Neural cell (in vitro differentiated cells): Measurements from ENCODE around the gene CYP46A1. TPM values are rescaled to one million over a fixed set of nuclear protein-coding genes. Genes with fewer than 3 reads are reported as not detected.

ENCODE experiments used
- H2AFZ ChIP-seq: fragments of 200-600, 300-800 bp; sonication (generic), shearing (Covaris generic); 2 replicates; pipeline ENCODE4 v1.6.0; 2014; ENCODE audit warnings: low read depth, mild to moderate bottlenecking, antibody characterized with exemption, low read length, moderate library complexity
- H3F3A ChIP-seq: fragments of 200-600 bp; shearing (Covaris generic); 2 replicates; pipeline ENCODE4 v1.6.1; 2016; ENCODE audit warnings: mild to moderate bottlenecking, moderate library complexity, mixed read lengths, antibody characterized with exemption, low read length; ENCODE audit not compliant: insufficient read depth, poor library complexity, severe bottlenecking
- H3K27ac ChIP-seq: fragments of 200-600, 300-800 bp; sonication (generic), shearing (Covaris generic); 2 replicates; pipeline ENCODE4 v1.5.1; 2014; ENCODE audit warnings: mild to moderate bottlenecking, low read length, moderate library complexity
- H3K27me3 ChIP-seq: fragments of 300-800, 200-600 bp; sonication (generic), shearing (Covaris generic); 2 replicates; pipeline ENCODE4 v1.6.0; 2014; ENCODE audit warnings: mild to moderate bottlenecking, low read depth, low read length, moderate library complexity; ENCODE audit not compliant: insufficient read depth
- H3K36me3 ChIP-seq: fragments of 300-800, 200-600 bp; sonication (generic), shearing (Covaris generic); 2 replicates; pipeline ENCODE4 v1.5.1; 2014; ENCODE audit warnings: mild to moderate bottlenecking, antibody characterized with exemption, low read length, moderate library complexity; ENCODE audit not compliant: insufficient read depth
- H3K4me2 ChIP-seq: fragments of 300-800, 200-600 bp; sonication (generic), shearing (Covaris generic); 2 replicates; pipeline ENCODE4 v1.6.0; 2014; ENCODE audit warnings: mild to moderate bottlenecking, low read length
- H3K4me3 ChIP-seq: fragments of 300-800, 200-600 bp; sonication (generic), shearing (Covaris generic); 2 replicates; pipeline ENCODE4 v1.5.1; 2014; ENCODE audit warnings: mild to moderate bottlenecking, low read length, moderate library complexity
- H3K79me2 ChIP-seq: fragments of 200-600 bp; shearing (Covaris generic); replicated peaks from 2 replicates; pipeline ENCODE4 v1.6.0; 2014; ENCODE audit warnings: mild to moderate bottlenecking, low read length, moderate library complexity; ENCODE audit not compliant: insufficient read depth
- H3K9ac ChIP-seq: fragments of 300-800, 200-600 bp; sonication (generic), shearing (Covaris generic); 2 replicates; pipeline ENCODE4 v1.6.1; 2016; ENCODE audit warnings: mild to moderate bottlenecking, low read length, mixed read lengths
- H3K9me2 ChIP-seq: fragments of 200-600 bp; shearing (Covaris generic); 2 replicates; pipeline ENCODE4 v1.6.1; 2016; ENCODE audit warnings: mild to moderate bottlenecking, low read length, mixed read lengths; ENCODE audit not compliant: insufficient read depth
- H3K9me3 ChIP-seq: fragments of 200-600, 300-800 bp; sonication (generic), shearing (Covaris generic); 2 replicates; pipeline ENCODE4 v1.6.1; 2016; ENCODE audit warnings: mild to moderate bottlenecking, mixed run types, low read length, moderate library complexity, mixed read lengths
- H4K20me1 ChIP-seq: fragments of 200-600 bp; shearing (Covaris generic); 2 replicates; pipeline ENCODE4 v1.6.1; 2016; ENCODE audit warnings: mild to moderate bottlenecking, mixed run types; ENCODE audit not compliant: insufficient read depth
- EP300 ChIP-seq: fragments of 450-650 bp; conservative IDR thresholded peaks from 2 replicates; pipeline ENCODE4 v1.6.1; 2014; ENCODE audit warnings: antibody characterized with exemption, mild to moderate bottlenecking, moderate library complexity; ENCODE audit not compliant: poor library complexity, severe bottlenecking
- EZH2 ChIP-seq: fragments of 200-600, 300-800 bp; shearing (Covaris generic), sonication (generic); IDR thresholded peaks from 2 replicates; pipeline ENCODE4 v1.6.1; 2014; ENCODE audit warnings: antibody characterized with exemption, low read length, borderline replicate concordance, mild to moderate bottlenecking; ENCODE audit not compliant: insufficient read depth, poor library complexity, severe bottlenecking
- MXI1 ChIP-seq: fragments of 450-650 bp; conservative IDR thresholded peaks from 2 replicates; pipeline ENCODE4 v1.6.1; 2014; ENCODE audit warnings: antibody characterized with exemption, mild to moderate bottlenecking; ENCODE audit not compliant: poor library complexity, severe bottlenecking
- POLR2AphosphoS5 ChIP-seq: IDR thresholded peaks from 2 replicates; pipeline ENCODE4 v1.6.1; 2012
- RAD21 ChIP-seq: fragments of 450-650 bp; conservative IDR thresholded peaks from 2 replicates; pipeline ENCODE4 v1.6.1; 2014; ENCODE audit warnings: antibody characterized with exemption, mild to moderate bottlenecking, moderate library complexity
- SMC3 ChIP-seq: fragments of 450-650 bp; conservative IDR thresholded peaks from 2 replicates; pipeline ENCODE4 v1.6.1; 2014; ENCODE audit warnings: antibody characterized with exemption, mild to moderate bottlenecking, moderate library complexity; ENCODE audit not compliant: poor library complexity
- TAF1 ChIP-seq: IDR thresholded peaks from 2 replicates; pipeline ENCODE4 v1.6.1; 2012; ENCODE audit warnings: low read depth
- polyA plus RNA-seq: library from polyadenylated mRNA; depleted of rRNA; stranded (reverse); fragments of >200 nt; gene quantifications from 2 replicates; pipeline ENCODE4 v1.2.3, GENCODE V29; 2014
- TF ChIP-seq, protein P1 (sequence below): IDR thresholded peaks from 2 replicates; pipeline ENCODE4 v1.6.1; 2012; ENCODE audit warnings: borderline replicate concordance
- TF ChIP-seq, protein P2 (sequence below): fragments of 450-650 bp; IDR thresholded peaks from 2 replicates; pipeline ENCODE4 v1.5.1; 2014; ENCODE audit warnings: antibody characterized with exemption, mild to moderate bottlenecking, moderate library complexity; ENCODE audit not compliant: poor library complexity, severe bottlenecking

Gene CYP46A1
- polyA plus RNA-seq, 1 donor from 2014 or later, result 5.4 TPM

DNA sequence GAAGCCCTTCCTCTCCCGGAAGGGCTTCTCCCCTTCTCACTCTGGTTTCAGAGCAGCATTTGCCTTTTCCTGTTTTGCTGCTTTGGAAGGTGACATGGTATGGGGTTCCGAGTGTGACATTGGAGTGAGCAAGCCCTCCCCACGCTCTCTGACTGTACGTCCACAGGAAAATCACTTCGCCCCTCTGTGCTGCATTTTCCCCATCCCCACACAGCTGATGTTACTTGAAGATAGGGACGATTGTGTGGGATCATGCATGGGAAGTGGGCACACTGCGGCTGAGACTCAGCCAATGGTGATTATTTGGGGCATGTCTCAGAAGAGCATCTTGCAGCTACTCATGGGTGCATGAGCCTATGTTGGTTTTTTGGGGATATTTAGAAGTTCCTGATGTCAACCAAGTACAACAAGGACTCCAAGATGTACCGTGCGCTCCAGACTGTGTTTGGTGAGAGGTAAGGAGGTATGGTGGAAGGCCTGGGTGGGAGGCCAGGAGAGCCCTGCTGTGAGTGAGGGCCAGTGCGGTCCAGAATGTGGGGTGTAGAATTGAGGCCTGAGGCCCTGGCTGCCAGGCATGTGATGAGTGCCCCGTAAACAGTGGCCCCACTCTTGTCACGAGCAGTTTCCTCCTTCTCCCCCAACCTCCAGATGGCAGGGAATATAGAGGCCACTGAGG, 15.1 kb downstream of the CYP46A1 start:
- peaks cover 5% of the 10 kb centered on the region for H3K9me3 ChIP-seq
- TF ChIP-seq MXI1 (no peak), EP300 (no peak), RAD21 (no peak), SMC3 (no peak), EZH2 (no peak), TAF1 (no peak), POLR2AphosphoS5 (no peak)
- TF ChIP-seq, protein P1, sequence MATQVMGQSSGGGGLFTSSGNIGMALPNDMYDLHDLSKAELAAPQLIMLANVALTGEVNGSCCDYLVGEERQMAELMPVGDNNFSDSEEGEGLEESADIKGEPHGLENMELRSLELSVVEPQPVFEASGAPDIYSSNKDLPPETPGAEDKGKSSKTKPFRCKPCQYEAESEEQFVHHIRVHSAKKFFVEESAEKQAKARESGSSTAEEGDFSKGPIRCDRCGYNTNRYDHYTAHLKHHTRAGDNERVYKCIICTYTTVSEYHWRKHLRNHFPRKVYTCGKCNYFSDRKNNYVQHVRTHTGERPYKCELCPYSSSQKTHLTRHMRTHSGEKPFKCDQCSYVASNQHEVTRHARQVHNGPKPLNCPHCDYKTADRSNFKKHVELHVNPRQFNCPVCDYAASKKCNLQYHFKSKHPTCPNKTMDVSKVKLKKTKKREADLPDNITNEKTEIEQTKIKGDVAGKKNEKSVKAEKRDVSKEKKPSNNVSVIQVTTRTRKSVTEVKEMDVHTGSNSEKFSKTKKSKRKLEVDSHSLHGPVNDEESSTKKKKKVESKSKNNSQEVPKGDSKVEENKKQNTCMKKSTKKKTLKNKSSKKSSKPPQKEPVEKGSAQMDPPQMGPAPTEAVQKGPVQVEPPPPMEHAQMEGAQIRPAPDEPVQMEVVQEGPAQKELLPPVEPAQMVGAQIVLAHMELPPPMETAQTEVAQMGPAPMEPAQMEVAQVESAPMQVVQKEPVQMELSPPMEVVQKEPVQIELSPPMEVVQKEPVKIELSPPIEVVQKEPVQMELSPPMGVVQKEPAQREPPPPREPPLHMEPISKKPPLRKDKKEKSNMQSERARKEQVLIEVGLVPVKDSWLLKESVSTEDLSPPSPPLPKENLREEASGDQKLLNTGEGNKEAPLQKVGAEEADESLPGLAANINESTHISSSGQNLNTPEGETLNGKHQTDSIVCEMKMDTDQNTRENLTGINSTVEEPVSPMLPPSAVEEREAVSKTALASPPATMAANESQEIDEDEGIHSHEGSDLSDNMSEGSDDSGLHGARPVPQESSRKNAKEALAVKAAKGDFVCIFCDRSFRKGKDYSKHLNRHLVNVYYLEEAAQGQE, result no peak
- TF ChIP-seq, protein P2, sequence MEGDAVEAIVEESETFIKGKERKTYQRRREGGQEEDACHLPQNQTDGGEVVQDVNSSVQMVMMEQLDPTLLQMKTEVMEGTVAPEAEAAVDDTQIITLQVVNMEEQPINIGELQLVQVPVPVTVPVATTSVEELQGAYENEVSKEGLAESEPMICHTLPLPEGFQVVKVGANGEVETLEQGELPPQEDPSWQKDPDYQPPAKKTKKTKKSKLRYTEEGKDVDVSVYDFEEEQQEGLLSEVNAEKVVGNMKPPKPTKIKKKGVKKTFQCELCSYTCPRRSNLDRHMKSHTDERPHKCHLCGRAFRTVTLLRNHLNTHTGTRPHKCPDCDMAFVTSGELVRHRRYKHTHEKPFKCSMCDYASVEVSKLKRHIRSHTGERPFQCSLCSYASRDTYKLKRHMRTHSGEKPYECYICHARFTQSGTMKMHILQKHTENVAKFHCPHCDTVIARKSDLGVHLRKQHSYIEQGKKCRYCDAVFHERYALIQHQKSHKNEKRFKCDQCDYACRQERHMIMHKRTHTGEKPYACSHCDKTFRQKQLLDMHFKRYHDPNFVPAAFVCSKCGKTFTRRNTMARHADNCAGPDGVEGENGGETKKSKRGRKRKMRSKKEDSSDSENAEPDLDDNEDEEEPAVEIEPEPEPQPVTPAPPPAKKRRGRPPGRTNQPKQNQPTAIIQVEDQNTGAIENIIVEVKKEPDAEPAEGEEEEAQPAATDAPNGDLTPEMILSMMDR, result no peak
- H4K20me1 ChIP-seq, result no peaks in the 10 kb centered on the region
- H3K79me2 ChIP-seq, result no peaks in the 10 kb centered on the region
- H3K9me2 ChIP-seq, result no peaks in the 10 kb centered on the region
- no peak overlapping the region for H2AFZ ChIP-seq
- no peak overlapping the region for H3K4me3 ChIP-seq
- no peaks in the 10 kb centered on the region for H3F3A ChIP-seq
- no peaks in the 10 kb centered on the region for H3K36me3 ChIP-seq
- no peak overlapping the region for H3K27ac ChIP-seq
- no peak overlapping the region for H3K9ac ChIP-seq
- H3K27me3 ChIP-seq, result no peaks in the 10 kb centered on the region
- no peak overlapping the region for H3K4me2 ChIP-seq

DNA sequence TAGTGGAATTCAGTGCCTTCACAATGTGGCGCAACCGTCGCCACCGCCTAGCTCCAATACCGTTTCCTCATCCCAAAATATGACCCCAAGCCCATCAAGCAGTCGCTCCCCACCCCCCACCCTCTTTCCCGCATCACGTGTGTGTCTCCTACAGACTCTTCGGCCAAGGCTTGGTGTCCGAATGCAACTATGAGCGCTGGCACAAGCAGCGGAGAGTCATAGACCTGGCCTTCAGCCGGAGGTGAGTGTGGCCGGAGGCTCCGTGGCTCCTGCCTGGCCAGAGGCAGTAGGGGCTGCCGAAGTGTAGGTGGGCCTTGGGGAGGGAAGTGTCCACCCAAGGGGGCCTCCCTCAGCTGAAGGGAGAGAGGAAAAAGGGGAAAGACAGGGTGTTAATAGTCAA, 15.8 kb downstream of the CYP46A1 start:
- Histone ChIP-seq H2AFZ (no peak overlapping the region), H3K9me3 (peaks cover 5% of the 10 kb centered on the region), H4K20me1 (no peaks in the 10 kb centered on the region), H3K27ac (no peak overlapping the region), H3K4me3 (no peak overlapping the region), H3F3A (no peaks in the 10 kb centered on the region), H3K9me2 (no peaks in the 10 kb centered on the region), H3K27me3 (no peaks in the 10 kb centered on the region), H3K36me3 (no peaks in the 10 kb centered on the region), H3K4me2 (no peak overlapping the region), H3K9ac (no peak overlapping the region), H3K79me2 (no peaks in the 10 kb centered on the region)
- no peak for TF ChIP-seq RAD21
- no peak for TF ChIP-seq SMC3
- TF ChIP-seq EP300, result no peak

DNA sequence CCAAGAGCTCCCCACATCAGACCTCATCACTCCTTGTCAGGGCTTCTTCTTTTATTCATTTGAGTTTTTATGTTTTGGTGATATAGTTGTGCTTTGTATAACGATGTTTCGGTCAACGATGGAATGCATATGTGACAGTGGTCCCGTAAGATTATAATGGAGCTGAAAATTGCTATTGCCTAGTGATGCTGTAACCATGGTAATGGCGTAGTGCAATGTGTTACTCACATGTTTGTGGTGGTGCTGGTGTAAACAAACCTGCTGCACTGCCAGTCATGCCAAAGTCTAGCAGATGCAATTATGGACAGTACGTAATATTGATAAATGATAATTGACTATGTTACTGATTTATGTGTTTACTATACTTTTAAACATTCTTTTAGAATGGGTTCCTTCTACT, 16.3 kb downstream of the CYP46A1 start:
- Histone ChIP-seq H3F3A (no peaks in the 10 kb centered on the region), H3K36me3 (no peaks in the 10 kb centered on the region), H4K20me1 (no peaks in the 10 kb centered on the region), H3K9me3 (peaks cover 5% of the 10 kb centered on the region), H3K4me2 (no peak overlapping the region), H3K4me3 (no peak overlapping the region), H2AFZ (no peak overlapping the region), H3K9me2 (no peaks in the 10 kb centered on the region), H3K9ac (no peak overlapping the region), H3K79me2 (no peaks in the 10 kb centered on the region), H3K27me3 (no peaks in the 10 kb centered on the region), H3K27ac (no peak overlapping the region)
- TF ChIP-seq, protein P1, result no peak
- no peak for TF ChIP-seq TAF1
- TF ChIP-seq EP300, result no peak
- no peak for TF ChIP-seq EZH2
- TF ChIP-seq RAD21, result no peak
- TF ChIP-seq SMC3, result no peak
- no peak for TF ChIP-seq POLR2AphosphoS5
- TF ChIP-seq, protein P2, result no peak
- no peak for TF ChIP-seq MXI1
